GM21367 (cell line): ENCODE results near the gene TXK.

Experiments
- ATAC-seq: cut with Tn5 transposase; IDR thresholded peaks from one replicate; pipeline ENCODE4 v1.9.1; 2021; ENCODE audit not compliant: unreplicated experiment

Gene TXK

GRCh38 chr4:48058617-48059530 is 75.2 kb downstream of the TXK start:
- ATAC-seq, result no peak

- no peak for ATAC-seq
Observed at GRCh38 chr4:48051078-48051477, 83.0 kb downstream of the TXK start.

- ATAC-seq, result no peak
Observed at GRCh38 chr4:48049483-48049882, 84.6 kb downstream of the TXK start.

- peak; percentile 5 for ATAC-seq
Observed at GRCh38 chr4:48047896-48048295, 86.2 kb downstream of the TXK start.

- ATAC-seq, result peak; percentile 95
Observed at GRCh38 chr4:48047421-48047844, 86.6 kb downstream of the TXK start.

- no peak for ATAC-seq
Observed at GRCh38 chr4:48046059-48046458, 88.0 kb downstream of the TXK start.

- no peak for ATAC-seq
Observed at GRCh38 chr4:48044298-48044697, 89.8 kb downstream of the TXK start.

- ATAC-seq, result no peak
Observed at GRCh38 chr4:48043504-48043903, 90.5 kb downstream of the TXK start.

GRCh38 chr4:48042979-48043461 is 91.0 kb downstream of the TXK start:
- ATAC-seq, result no peak

GRCh38 chr4:48041535-48042137 is 92.4 kb downstream of the TXK start:
- no peak for ATAC-seq

GRCh38 chr4:48039561-48039960 is 94.5 kb downstream of the TXK start:
- no peak for ATAC-seq

- no peak for ATAC-seq
Observed at GRCh38 chr4:48038666-48039065, 95.4 kb downstream of the TXK start.

- ATAC-seq, result no peak
Observed at GRCh38 chr4:48037117-48037462, 97.0 kb downstream of the TXK start.

GRCh38 chr4:48035952-48036351 is 98.1 kb downstream of the TXK start:
- no peak for ATAC-seq

GRCh38 chr4:48033825-48034413 is 100.1 kb downstream of the TXK start:
- ATAC-seq, result no peak

GRCh38 chr4:48033412-48033811 is 100.6 kb downstream of the TXK start:
- ATAC-seq, result no peak

- ATAC-seq, result no peak
Observed at GRCh38 chr4:48032721-48033120, 101.3 kb downstream of the TXK start.

GRCh38 chr4:48031802-48032525 is 102.1 kb downstream of the TXK start:
- ATAC-seq, result no peak

- ATAC-seq, result no peak
Observed at GRCh38 chr4:48030470-48030869, 103.6 kb downstream of the TXK start.

GRCh38 chr4:48028696-48029095 is 105.4 kb downstream of the TXK start:
- no peak for ATAC-seq

- ATAC-seq, result peak; percentile 69
Observed at GRCh38 chr4:48027653-48028052, 106.4 kb downstream of the TXK start.
